ENCODE results near the gene NEURL1. TPM values are rescaled to one million over a fixed set of nuclear protein-coding genes. Genes with fewer than 3 reads are reported as not detected.

NEURL1 gene
- total RNA-seq, 1 donor from 2014 or later = 0.64 TPM

- intact Hi-C loops (cut with DNase I) = no loop called here
- no peaks in the 10 kb centered on the region for H3K4me1 ChIP-seq
- peak; percentile 17 for DNase-seq
- TF ChIP-seq CTCF (IDR thresholded peaks at IDR 0.05) = no peak
- no peaks in the 10 kb centered on the region for H3K36me3 ChIP-seq
- no peaks in the 10 kb centered on the region for H3K27me3 ChIP-seq
- no peak overlapping the region for H3K27ac ChIP-seq
- no peak for ATAC-seq
- no peaks in the 10 kb centered on the region for H3K9me3 ChIP-seq
- no peak overlapping the region for H3K4me3 ChIP-seq
These were observed 40.3 kb downstream of the NEURL1 start for GRCh38 chr10:103533827-103534226.

GRCh38 chr10:103534621-103535498, 41.4 kb downstream of the NEURL1 start:
- ATAC-seq (no peak), DNase-seq (peak; percentile 23)
- Histone ChIP-seq H3K4me1 (no peaks in the 10 kb centered on the region), H3K36me3 (no peaks in the 10 kb centered on the region), H3K4me3 (no peak overlapping the region), H3K27ac (no peak overlapping the region), H3K27me3 (no peaks in the 10 kb centered on the region), H3K9me3 (no peaks in the 10 kb centered on the region)
- no peak for TF ChIP-seq CTCF (IDR thresholded peaks at IDR 0.05)
- intact Hi-C loops (cut with DNase I) = no loop called here

- Histone ChIP-seq H3K27ac (no peak overlapping the region), H3K27me3 (no peaks in the 10 kb centered on the region), H3K4me1 (no peaks in the 10 kb centered on the region), H3K36me3 (no peaks in the 10 kb centered on the region), H3K9me3 (no peaks in the 10 kb centered on the region), H3K4me3 (no peak overlapping the region)
- ATAC-seq = no peak
- DNase-seq = peak; percentile 21
- intact Hi-C loops (cut with DNase I) = no loop called here
- TF ChIP-seq CTCF (IDR thresholded peaks at IDR 0.05) = no peak
These were observed 42.1 kb downstream of the NEURL1 start for GRCh38 chr10:103535595-103535994.

- DNase-seq = no peak
These were observed 46.2 kb downstream of the NEURL1 start for GRCh38 chr10:103539751-103540150.

GRCh38 chr10:103540722-103541121, 47.2 kb downstream of the NEURL1 start:
- no peaks in the 10 kb centered on the region for H3K9me3 ChIP-seq
- intact Hi-C loops (cut with DNase I) = no loop called here
- H3K27me3 ChIP-seq = no peaks in the 10 kb centered on the region
- no peak overlapping the region for H3K27ac ChIP-seq
- ATAC-seq = no peak
- TF ChIP-seq CTCF (IDR thresholded peaks at IDR 0.05) = no peak
- no peak overlapping the region for H3K4me3 ChIP-seq
- H3K4me1 ChIP-seq = peaks cover 6% of the 10 kb centered on the region
- H3K36me3 ChIP-seq = no peaks in the 10 kb centered on the region
- DNase-seq = peak; percentile 10

More at GRCh38 chr10:103539751-103540150, 46.2 kb downstream of the NEURL1 start:
- H3K4me3 ChIP-seq = no peak overlapping the region
- no peak for ATAC-seq
- H3K27me3 ChIP-seq = no peaks in the 10 kb centered on the region
- no peaks in the 10 kb centered on the region for H3K36me3 ChIP-seq
- no peak for TF ChIP-seq CTCF (IDR thresholded peaks at IDR 0.05)
- H3K9me3 ChIP-seq = no peaks in the 10 kb centered on the region
- intact Hi-C loops (cut with DNase I) = no loop called here
- no peak overlapping the region for H3K27ac ChIP-seq
- H3K4me1 ChIP-seq = peaks cover 6% of the 10 kb centered on the region

All from upper lobe of right lung (tissue), 1 donor.